HG03095 (cell line): ENCODE results near the gene CDX2.
"Not testable (repeated sequence)": the region's sequence is repeated elsewhere in the genome, so short reads cannot be mapped to it uniquely, and the experiment has no call there.

Source experiments
- ATAC-seq: cut with Tn5 transposase; IDR thresholded peaks from one replicate; pipeline ENCODE4 v1.9.1; 2021; ENCODE audit warnings: moderate library complexity; ENCODE audit not compliant: unreplicated experiment

CDX2 gene, protein sequence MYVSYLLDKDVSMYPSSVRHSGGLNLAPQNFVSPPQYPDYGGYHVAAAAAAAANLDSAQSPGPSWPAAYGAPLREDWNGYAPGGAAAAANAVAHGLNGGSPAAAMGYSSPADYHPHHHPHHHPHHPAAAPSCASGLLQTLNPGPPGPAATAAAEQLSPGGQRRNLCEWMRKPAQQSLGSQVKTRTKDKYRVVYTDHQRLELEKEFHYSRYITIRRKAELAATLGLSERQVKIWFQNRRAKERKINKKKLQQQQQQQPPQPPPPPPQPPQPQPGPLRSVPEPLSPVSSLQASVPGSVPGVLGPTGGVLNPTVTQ

DNA sequence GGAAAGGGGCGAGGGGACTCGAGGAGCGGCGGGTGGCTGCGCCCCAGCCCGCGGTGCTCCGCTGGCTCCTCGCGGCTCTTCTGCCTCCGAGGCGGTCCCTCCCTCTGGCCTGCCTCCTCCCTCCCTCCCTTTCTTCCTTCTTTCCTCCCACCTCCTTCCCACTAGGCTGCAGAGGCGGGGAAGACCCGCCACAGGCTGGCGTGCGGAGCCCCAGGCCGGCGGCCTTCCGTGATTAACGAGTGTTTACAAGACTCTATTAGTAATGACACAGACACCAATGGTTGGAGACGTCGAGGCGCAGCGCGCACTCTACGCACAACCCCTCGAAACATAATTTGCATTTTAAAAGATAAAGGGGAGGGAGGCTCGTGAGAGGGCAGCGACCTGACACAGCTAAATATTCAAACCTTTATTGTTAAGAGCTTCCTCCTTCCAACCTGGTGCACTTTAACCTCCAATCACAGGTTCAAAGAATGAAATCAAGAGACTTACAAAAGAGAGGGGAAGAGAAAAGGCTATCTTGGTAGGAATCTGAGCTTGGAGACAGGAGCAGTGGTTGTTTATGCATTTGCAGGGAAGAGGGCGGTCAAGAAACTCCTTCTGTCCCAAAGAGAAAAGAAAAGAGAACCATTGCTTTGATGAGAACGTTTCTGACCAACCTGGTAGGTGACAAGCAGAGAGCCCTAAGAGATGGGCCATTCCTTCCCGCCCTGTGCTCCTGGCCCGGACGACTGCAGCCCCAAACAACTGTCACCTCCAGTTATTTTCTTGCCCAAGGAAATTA is at the start of gene CDX2:
Gene CDX2, minus strand, starts transcription at position 234 of the 784 bp plus-strand sequence. CDS start 309 bp downstream, outside the sequence.
- no peak for ATAC-seq

DNA sequence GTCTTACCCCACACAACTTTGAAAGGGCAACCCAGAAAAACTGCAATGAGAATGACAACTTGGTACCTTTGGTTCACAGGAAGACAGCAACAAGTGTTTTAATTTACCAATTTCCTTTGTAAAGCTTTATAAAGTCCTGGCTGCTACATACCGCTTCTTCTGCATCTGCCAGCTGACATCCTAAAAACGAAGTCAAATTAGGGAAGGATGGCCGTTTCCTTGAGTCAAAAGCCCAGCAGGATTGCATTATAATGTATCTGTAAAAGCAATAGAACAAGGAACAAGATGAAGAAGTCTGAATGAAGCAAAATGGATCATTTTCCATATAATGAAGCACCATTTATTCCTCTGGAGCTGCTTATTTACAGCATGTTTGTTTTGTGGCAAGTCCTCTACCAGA is 45.2 kb upstream of the CDX2 start:
- no peak for ATAC-seq

DNA sequence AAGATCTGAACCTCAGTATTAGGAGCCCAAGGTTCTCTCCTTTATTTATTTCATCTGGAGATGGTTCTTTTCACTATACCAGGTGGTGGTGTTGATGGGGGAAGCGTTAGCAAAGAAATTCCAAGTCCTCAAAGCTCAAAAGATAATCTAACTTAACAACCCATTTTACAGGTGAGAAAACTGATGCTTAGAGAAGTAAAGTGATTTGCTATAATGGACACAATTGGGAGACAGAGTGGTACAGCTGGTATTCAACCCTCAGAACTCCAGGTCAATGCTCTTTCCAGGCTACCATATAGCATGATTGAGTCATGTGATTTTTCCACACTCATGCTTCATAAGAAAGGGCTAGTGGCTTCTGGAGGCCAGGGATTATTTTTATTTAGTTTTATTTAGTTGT is 44.4 kb upstream of the CDX2 start:
- no peak for ATAC-seq

DNA sequence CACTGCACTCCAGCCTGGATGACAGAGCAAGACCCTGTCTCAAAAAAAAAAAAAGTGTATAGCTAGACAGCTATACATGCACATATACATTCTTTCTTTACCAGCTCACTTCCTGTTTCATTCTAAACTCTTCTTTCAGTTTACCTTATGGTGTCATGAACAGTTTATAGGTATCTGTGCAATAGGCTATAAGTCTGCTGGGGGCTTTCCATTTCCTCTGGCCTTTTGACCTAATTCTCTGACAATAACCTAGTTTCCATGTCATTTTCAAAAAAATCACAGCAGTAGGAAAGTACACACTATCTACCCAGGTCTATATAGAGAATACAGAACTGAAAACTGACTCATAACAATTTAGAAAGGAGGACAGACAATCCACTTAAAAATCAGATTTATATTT is 43.8 kb upstream of the CDX2 start:
- peak; percentile 90 for ATAC-seq

DNA sequence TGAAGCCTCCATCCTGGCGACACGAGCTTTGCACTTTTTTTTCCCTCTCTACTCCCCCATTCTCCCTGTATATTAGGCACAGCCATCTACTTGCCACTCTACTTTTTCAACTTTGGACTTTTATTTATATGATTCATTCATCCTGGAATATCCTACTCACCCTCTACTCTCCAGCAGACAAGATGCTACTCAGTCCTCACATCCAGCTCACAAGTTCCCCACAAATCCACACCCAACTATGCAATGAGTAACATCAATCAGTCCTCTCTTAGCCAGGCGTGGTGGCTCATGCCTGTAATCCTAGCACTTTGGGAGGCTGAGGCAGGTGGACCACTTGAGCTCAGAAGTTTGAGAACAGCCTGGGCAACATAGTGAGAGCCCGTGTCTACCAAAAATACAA is 43.3 kb upstream of the CDX2 start:
- no peak for ATAC-seq

DNA sequence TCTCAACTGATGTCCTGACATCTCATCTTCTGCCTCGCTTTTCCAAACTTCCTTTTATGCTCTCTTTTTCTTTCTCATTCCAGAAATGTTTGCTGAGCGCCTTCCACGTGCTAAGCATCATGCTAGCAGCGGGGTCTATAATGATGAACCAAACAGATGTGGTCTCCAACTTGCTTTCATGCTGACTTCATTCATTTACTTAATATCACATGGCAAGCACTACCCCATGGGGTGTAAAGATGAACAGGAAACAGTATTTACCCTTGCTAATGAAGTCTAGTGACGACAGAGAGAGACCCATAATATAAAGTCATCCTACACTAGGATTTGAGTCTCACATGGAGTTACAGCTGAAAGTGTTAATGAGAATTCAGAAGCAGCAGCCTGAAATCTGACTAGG is 40.9 kb upstream of the CDX2 start:
- ATAC-seq = no peak

DNA sequence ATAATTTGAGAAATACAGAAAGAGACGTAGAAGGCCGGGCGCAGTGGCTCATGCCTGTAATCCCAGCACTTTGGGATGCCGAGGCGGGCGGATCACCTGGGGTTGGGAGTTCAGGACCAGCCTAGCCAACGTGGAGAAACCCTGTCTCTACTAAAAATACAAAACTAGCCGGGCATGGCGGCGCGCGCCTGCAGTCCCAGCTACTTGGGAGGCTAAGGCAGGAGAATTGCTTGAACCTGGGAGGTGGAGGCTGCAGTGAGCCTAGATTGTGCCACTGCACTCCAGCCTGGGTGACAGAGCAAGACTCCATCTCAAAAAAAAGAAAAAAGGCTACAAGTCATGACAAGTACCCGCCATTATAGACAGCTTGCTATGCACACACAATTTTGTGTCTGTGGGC is 35.9 kb upstream of the CDX2 start:
- not testable (repeated sequence) for ATAC-seq

DNA sequence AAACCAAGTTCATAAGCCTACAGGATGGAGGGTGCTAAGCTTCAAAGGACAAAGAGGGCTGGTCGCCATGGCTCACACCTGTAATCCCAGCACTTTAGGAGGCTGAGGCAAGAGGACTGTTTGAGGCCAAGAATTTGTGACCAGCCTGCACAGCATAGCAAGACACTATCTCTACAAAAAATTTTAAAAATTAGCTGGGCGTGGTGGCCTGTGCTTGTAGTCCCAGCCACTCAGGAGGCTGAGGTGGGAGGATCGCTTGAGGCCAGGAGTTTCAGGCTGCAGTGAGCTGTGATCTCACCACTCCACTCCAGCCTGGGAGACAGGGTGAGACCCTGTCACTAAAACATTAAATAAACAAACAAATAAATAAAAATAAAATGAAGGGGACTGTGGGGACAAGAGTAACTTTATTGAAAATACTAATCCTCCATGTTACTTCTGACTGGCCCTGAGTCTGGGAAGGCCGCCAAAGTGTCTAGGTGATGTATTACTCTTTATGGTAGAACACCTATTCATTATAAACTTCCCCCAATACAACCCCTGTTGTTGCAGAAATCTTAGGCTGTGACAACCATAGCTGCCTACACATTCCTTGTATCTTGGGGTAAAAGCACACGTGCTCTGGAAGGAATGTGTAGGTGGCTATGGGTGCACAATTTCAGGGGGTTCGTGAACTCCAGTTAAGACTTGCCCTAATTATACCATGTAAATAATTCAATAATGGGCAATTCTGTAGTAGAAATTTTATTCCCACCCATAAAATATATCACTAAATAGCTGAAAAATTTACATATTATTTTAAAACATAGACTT is 34.0 kb upstream of the CDX2 start:
- no peak for ATAC-seq

DNA sequence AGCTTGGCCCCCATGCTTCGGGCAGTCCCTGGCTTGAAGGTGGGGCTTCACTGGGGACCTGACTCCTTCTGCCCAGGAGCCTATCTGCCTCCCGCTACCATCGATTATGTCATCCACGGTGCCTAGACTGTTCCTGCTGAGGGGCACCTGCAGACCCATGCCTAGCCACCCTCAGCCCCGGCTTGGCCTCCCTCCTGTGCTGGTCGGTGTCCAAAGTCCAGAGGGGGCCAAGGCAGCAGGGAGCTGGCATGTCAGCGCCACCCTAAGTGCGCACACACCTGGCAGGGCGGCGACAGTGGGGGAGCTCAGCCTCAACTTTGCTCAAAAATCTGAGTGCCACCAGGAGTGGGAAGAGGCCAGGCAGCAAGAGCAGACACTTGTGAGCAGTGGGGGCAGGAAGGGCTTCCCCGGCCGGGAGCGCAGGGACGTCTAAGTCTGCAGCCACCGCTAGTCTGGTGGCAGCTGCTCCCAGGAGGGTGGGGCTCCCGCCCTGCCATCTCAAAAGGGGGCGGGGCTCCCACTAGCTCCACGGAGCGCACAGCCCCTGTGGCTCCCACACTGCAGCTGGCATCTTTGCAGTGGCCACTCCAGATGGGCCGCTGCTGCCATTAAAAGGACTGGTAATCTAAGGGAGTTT is 32.8 kb upstream of the CDX2 start:
- ATAC-seq = no peak

DNA sequence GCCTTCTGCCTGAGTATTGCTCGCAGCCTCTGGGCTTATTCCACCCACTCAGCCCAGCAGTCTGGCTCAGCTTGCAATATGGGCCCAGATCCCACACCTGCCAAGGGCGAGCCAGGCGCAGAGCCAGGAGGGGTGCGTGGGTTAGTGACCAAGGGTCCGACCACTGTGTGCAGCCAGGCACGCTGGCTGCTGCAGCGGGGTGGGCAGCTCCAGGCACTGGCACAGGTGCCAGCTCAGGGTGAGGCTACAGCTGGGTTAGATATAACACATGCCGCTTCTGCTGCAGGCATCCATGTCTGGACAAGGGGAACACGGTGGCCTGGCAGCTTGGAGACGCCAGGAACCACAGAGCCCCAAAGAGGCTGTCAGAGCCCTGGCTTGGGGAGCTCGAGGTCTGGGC is 31.9 kb upstream of the CDX2 start:
- ATAC-seq = no peak

DNA sequence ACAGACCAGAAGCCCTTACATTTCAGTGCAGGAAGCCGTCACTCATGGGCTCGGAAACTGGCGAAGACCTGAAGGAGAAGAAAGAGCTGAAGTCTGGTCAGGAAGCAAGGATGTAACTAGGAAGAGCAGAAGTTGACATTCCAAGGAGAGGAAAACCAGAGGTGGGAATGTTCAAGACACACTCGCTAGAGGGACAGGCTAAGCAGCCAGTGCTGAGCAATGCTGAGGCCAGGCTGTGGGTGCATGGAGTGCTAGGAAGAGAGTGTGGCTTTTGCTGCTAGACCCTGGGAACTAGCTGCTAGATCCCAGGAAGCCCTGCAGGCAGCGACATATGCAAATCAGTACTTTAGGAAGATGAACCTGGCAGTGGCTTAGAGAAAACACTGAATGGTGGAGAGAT is 31.5 kb upstream of the CDX2 start:
- ATAC-seq = no peak

DNA sequence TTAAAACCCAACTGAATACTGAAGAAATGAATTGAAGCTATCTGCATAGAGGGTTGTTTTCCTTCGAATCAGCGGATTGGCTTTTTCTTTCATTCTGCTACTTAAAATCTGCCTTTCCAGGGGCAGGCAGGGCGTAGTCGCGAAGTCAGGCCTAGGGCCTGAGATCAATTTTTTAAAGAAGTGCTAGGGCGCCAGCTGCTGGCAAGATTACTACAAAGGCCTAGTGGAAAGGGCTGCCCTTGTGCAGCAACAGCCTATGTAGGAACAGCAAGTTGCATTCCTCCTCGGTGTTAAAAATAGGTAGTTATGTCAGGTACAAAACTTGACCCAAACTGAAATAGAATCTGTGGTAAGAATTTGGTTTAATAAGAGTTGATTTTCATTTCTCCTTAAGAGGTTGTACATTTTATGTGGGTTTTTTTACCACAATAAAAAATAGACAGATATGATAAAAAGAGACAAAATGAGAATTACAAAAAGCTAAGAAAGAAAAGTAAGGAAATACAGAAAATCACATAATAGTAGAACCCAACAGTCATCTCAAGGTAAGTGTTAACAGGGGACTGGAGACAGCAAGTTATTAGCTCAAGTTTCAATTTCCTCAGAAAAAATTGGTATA is 28.9 kb upstream of the CDX2 start:
- ATAC-seq = peak; percentile 69

DNA sequence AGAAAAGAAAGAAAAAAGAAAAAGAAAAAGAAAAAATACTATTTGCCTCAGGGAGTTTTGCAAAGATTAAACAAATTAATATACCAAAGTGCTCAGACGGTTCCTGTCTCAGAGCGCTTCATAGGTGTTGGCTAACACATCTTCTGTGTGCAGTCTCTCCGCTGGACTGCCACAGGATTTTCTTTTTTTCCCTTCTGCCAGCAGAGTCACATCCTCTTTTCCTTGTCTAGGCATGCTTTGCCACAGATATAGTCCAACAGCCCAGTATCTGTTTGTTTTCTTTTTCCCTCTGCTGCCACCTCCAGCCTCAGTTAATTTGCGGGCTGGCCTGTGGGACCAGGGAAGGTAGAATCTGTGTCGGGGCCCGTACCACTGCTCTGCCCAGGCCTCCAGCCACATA is 22.8 kb upstream of the CDX2 start:
- ATAC-seq = no peak

DNA sequence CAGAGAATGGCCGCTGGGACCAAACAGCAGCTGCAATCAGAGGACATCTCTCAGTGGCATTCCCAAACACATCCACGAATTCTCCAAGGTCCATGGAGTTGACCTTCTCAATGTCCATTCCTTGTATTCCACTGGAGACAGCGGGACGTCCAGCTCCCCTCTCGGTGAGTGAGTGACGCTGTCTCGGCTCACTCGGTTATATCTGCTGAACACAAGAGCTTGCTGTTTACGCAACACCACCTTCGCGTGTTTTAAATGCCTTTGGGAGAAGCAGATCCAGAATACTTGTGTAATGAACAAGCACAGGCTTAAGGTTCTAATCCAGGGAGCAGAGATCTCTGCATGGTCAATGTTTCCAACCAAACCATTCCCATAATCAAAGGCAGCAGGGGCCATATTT is 19.4 kb upstream of the CDX2 start, which contains the start of gene URAD:
Gene URAD, minus strand, starts transcription at position 174 of the 400 bp plus-strand sequence. Its CDS starts 56 bp downstream, at position 118.
- no peak for ATAC-seq

DNA sequence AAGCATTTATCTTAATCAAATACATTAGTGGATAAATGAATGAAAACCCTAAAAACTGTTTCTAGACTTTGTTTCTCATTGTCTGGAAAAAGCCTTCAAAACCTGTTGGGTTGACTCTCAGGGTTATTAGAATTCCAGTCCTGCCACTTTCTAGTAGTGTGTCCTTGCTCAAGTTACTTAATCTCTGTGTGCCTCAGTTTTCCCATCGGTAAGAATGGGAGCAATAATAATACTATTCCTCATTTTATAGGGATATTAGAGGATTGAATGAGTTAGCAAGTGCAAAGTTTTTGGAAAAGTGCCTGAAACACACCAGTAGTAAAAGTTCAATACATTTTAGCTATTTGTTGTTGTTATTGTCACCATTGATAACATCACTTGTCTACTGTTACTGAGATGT is 16.5 kb upstream of the CDX2 start:
- no peak for ATAC-seq

DNA sequence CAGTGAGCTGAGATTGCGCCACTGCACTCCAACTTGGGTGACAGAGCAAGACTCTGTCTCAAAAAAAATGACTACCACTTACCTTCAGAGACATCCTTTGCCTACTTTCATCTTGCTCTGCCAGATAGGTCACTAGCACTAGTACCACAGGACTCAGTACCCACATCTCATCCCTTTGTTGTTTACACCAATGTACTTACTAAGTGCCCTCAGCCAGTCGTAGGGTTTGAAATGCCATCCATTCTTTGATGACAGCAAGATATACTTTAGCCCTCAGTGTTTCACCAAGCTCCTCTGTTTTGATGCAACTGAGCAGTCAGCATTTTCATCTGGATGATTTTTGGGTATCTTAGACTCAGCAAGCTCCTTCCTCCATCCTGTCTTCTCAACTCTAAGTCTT is 13.2 kb upstream of the CDX2 start:
- ATAC-seq = no peak

DNA sequence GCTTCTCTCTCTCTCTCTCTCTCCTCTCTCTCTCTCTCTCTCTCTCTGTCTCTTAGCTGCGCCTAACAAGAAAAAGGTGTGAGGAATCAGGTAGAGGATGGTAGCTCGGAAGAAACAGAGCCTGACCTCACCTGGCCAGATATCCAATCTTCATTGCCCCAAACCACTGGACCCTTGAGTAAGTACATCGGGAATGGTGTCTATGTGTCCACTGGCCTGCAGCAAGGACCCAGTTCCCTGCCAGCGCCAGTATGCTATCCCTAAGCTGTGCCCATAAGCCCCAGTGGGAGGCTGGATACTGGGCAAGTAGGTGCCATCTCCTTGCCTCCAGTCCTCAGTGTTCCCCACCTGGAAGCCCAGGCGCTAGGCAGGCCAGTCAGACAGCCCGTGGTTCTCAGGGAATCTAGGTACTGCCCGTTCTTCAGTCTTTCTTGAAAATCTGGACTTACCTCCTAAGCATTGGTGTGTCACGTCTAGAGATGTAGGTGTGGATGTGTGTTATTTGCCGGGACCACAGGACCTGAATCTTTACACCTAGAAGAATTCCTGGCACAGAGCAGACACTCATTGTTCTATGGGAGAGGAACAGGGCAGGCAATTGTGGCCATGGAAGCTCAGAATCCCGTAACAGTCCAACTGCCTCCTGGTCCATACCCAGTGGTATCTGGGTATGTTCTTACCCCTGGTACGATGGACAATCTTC is 12.0 kb upstream of the CDX2 start:
- ATAC-seq = no peak

DNA sequence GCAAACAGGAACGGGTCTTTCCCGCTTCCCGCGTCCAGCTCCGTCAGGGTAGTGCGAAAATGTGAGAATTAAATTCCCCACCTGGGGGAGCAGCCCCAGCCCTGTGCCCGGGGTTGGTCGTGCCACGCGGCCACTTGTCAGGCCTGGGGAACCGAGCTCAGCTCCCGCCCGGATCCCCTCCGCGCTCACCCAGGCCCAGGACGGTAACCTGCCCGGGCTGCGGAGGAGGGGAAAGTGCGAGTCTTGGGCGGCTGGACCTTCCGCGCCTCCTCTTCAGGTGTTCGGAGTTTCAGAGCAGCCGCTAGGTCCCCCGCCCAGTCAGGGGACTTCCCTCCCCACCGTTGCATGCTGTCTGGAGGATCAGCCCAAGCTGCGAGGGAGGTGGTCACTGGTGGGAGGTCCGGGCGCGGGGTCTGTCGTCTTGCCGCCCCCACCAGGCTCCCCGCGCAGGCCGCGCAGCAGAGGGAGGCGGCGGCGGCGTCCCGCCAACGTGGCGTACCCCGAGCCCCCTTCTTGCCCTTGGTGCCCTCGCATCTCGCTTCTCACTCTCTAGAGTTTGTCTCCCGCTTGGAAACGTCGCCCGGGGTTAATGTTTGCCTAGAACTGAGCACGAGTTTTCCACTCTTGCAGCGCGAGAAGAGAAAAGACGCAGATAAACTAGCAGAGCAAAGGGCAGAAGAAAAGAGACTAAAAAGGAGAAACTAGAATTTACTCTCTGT is 11.3 kb upstream of the CDX2 start:
- ATAC-seq = no peak

DNA sequence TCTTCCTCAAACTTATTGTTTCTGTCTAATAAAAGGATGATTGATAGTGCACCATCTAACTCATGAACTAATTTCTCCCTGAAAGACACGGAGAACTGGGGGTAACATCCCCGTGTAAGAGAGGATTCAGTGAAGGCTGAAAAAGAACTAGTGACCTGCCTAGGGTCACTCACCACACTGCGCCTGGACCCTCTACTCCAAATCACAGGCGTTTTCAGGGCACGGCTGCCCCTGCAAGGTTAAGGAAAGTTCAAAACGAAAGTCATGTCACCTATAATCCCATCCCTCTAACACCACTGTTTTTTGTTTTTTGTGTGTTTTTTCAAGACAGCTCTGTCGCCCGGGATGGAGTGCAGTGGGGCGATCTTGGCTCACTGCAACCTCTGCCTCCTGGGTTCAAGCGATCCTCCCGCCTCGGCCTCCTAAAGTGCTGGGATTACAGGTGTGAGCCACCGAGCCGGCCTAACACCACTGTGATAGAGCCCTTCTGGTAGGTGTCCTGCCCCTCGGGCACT is 10.7 kb upstream of the CDX2 start:
- ATAC-seq = no peak
